OCI-LY7 (cell line): Measurements from ENCODE around the gene PDGFRA.

ENCODE experiments used
- EZH2phosphoT487 ChIP-seq: fragments of 200-600 bp; sonication (generic); IDR thresholded peaks from 2 replicates; pipeline ENCODE4 v1.6.1; 2018; ENCODE audit warnings: low read depth, borderline replicate concordance, mild to moderate bottlenecking, mixed run types, antibody characterized with exemption, low read length, moderate library complexity, mixed read lengths
- TF ChIP-seq, protein P1 (sequence below): fragments of 200-600 bp; sonication (generic); conservative IDR thresholded peaks from 2 replicates; pipeline ENCODE4 v1.5.1; 2014; ENCODE audit warnings: mild to moderate bottlenecking, antibody characterized with exemption, low read length, moderate library complexity, mixed read lengths

DNA sequence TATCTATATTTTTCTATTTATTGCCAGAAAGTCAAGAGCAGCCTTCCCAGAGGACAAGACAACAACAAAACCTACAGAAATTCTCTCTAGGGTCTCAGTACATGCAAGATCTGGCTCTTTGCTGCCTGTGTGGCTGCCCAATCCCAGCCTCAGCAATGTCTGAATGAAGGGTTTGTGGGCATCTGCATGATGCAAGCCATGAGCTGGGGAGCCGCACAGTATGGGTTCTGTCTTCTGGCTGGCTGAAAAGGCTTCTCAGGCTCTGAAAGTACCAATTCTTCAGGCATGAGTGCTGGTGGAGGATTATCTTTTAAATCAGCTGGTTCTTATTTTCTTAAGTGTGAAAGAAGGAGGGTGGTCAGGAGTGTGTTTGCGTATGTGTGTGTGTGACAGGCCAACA is 104.6 kb downstream of the PDGFRA start:
- TF ChIP-seq, protein P1, sequence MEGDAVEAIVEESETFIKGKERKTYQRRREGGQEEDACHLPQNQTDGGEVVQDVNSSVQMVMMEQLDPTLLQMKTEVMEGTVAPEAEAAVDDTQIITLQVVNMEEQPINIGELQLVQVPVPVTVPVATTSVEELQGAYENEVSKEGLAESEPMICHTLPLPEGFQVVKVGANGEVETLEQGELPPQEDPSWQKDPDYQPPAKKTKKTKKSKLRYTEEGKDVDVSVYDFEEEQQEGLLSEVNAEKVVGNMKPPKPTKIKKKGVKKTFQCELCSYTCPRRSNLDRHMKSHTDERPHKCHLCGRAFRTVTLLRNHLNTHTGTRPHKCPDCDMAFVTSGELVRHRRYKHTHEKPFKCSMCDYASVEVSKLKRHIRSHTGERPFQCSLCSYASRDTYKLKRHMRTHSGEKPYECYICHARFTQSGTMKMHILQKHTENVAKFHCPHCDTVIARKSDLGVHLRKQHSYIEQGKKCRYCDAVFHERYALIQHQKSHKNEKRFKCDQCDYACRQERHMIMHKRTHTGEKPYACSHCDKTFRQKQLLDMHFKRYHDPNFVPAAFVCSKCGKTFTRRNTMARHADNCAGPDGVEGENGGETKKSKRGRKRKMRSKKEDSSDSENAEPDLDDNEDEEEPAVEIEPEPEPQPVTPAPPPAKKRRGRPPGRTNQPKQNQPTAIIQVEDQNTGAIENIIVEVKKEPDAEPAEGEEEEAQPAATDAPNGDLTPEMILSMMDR = no peak
- TF ChIP-seq EZH2phosphoT487 = no peak
